NCI-H1092 treated with DMSO at 0.1 percent for 48 hours (cell line): ENCODE measurements around the gene TIMM8A.
"Not testable (repeated sequence)": the region's sequence is repeated elsewhere in the genome, so short reads cannot be mapped to it uniquely, and the experiment has no call there.

Source experiments
- DNase-seq: peaks from one replicate; lab custom pipeline; 2025; lab: John Stamatoyannopoulos, UW

TIMM8A gene

DNA sequence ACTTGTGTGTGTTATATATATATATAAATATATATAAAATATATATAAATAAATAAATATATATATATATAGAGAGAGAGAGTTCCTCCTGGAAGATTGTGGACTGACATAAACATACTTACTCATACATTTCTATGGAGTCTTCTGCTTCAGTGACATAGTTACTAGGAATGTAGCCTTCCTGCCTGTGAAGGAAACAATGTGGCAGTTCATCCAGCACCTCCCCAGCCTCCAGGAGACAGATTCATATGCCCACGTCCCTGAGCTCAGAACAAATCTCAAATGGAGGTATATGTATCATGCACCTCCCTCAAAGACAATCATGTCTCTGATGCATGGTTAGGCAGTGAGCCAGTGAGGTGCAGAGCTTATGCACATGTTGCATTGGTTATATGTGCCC, 11.4 kb upstream of the TIMM8A start:
- DNase-seq: no peak

DNA sequence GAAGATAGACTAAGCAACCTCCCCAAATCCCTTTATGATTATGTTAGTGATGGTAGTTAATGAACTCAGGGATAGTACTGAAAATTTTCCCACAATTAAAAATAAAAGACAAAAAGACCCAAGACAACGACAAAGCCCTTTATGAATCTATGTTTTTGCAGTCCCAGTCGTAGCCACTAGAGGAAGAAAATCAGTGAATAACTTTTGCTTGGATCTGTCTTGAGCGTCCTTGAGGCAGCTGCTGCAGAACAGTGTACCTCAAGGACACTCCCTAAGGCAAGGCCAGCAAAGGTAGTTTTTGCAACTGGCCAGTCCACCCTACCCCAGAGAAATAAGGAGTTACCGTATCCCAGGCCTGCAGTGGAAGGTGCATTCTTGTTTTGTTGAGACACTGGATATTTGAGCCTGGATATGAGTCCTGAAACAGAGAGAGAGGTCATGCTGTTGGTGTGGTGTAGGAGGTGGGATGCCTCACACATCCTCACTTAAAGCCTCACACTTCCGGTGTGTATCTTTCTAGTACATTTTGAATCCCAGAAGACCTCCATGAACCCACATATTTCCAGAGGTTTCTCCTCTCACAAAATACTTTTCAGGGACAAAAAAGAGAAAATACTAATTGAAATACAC, 8.7 kb upstream of the TIMM8A start:
- DNase-seq: no peak

DNA sequence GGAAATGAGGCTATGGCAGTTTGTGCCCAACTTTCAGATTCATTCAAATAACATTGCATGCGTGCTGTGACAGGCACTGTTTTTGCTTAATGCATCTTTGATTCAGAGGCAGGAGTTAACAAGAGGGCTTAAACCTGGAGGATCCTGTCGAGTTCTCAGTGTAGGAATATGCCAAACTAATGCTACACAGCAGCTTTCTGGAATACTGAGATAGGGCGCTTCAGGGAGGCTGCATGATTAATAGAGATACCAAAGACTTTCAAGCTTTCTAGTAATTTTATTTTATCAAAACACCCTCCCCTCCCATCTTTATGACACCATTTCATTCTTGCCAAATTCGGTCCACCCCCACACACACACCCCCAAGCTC, 636 bp upstream of the TIMM8A start:
- DNase-seq: no peak

DNA sequence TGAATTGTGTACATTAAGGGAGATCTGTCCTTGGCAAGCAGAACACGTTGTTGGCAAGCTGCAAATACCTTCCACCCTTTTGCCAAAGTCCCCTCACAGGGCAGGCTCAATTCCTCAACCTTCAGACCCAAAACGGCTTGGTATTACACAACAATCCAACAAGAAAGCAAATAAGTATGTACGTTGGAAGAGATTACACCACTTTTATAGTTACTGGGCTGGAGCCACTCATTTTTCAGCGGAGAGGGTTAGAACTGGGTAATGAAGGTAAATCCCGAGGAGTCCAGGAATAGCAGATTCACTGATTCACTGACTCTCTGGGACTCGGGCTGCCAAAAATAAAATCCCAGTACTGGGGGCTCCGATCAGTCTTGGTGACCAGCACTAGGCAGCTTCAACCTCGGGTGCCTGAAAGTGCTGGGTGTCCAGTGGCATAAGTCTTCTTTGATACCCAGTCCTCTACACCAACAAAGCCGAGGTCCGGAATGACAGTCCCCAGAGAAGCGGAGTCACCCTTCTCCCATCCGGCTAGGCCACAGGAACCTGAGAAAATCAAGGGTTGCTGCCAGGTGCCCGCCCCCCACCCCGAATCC, 587 bp downstream of the TIMM8A start:
- DNase-seq: no peak

DNA sequence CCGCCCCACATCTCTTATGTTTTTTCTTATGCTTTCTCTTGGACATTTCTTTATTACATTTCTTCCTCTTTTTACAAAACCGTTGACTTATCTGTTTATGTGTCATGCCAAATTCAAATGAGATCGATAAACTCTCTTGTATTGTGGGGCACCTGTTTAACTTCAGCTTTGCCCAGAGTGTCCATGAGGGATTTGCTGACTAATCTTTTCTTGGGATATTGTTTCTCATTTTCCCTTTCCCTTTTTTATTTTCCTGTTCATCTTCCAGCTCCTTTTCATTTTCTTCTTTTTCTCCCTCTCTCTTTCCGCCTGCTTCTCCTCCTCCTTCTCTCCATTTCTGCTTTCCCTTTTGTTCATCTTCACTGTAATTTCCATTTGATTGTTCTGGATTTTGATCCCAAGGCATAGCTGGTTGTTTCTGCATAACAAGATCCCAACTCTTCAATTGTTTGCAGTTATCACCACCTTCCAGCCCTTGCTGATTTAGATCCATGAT, 10.7 kb downstream of the TIMM8A start:
- no peak for DNase-seq

DNA sequence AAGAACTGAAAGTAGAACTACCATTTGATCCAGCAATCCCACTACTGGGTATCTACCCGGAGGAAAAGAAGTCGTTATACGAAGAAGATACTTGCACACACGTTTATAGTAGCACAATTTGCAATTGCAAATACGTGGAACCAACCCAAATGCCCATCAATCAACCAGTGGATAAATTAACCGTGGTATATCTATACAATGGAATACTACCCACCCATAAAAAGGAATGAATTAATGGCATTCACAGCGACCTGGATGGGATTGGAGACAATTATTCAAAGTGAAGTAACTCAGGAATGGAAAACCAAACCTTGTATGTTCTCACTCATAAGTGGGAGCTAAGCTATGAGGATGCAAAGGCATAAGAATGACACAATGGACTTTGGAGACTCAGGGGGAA, 14.2 kb downstream of the TIMM8A start:
- not testable (repeated sequence) for DNase-seq

DNA sequence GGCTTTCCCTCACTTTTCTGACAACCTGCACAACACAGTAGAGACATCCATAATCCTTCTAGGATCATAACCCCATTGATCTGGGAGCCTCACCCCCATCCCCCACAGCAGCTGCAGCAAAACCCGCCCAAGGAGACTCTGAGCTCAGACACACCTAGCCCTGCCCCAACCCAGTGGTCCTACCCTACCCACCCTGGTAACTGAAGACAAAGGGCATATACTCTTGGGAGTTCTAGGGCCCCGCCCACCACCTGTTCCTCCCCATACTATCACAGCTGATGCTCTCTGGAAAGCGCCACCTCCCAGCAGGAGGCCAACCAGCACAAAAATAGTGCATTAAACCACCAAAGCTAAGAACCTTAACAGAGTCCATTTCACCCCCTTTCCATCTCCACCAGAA, 21.9 kb downstream of the TIMM8A start:
- not testable (repeated sequence) for DNase-seq

DNA sequence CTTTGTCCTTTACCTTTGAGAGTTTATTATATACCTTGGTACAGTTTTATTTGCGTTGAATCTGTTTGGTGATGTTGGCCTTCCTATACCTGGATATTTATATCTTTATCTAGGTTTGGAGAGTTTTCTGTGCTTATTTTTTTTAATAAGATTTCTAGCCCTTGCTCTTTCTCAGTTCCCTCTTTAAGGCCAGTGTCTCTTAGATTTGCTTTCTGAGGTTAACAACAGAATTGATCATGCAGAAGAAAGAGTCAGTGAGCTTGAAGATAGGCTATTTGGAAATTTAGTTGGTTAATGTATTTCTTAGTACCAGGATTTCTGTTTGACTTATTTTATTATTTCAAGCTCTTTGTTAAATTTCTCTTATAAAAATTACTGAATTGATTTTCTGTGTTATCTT, 44.8 kb downstream of the TIMM8A start:
- no peak for DNase-seq
